ENCODE measurements around the gene PLD5. TPM values are rescaled to one million over a fixed set of nuclear protein-coding genes. Genes with fewer than 3 reads are reported as not detected.
"Not testable (repeated sequence)": the region's sequence is repeated elsewhere in the genome, so short reads cannot be mapped to it uniquely, and the experiment has no call there.

Gene PLD5
- total RNA-seq, 1 donor from 2014 or later = not detected

GRCh38 chr1:242179767-242180166 lies 344.7 kb downstream of the PLD5 start:
- not testable (repeated sequence) for ATAC-seq

GRCh38 chr1:242178924-242179708 lies 345.4 kb downstream of the PLD5 start:
- DNase-seq (ENCODE audit: low spot score) (no peak), ATAC-seq (no peak)

More at GRCh38 chr1:242179767-242180166, 344.7 kb downstream of the PLD5 start:
- not testable (repeated sequence) for DNase-seq (ENCODE audit: low spot score)

- DNase-seq (ENCODE audit: low spot score) (no peak), ATAC-seq (no peak)
These were observed 346.1 kb downstream of the PLD5 start for GRCh38 chr1:242178436-242178835.

GRCh38 chr1:242162140-242162539 lies 362.4 kb downstream of the PLD5 start:
- no peak for ATAC-seq

GRCh38 chr1:242147096-242147976 lies 377.2 kb downstream of the PLD5 start:
- ATAC-seq = no peak
- DNase-seq (ENCODE audit: low spot score) = no peak

More at GRCh38 chr1:242162140-242162539, 362.4 kb downstream of the PLD5 start:
- DNase-seq (ENCODE audit: low spot score) = no peak

GRCh38 chr1:242146652-242147051 lies 377.8 kb downstream of the PLD5 start:
- no peak for ATAC-seq
- DNase-seq (ENCODE audit: low spot score) = no peak

GRCh38 chr1:242140836-242141235 lies 383.7 kb downstream of the PLD5 start:
- ATAC-seq = no peak
- DNase-seq (ENCODE audit: low spot score) = no peak

GRCh38 chr1:242139986-242140385 lies 384.5 kb downstream of the PLD5 start:
- DNase-seq (ENCODE audit: low spot score) (no peak), ATAC-seq (no peak)

GRCh38 chr1:242139442-242139841 lies 385.1 kb downstream of the PLD5 start:
- DNase-seq (ENCODE audit: low spot score) (no peak), ATAC-seq (peak; percentile 21)

GRCh38 chr1:242133796-242134195 lies 390.7 kb downstream of the PLD5 start:
- DNase-seq (ENCODE audit: low spot score) (no peak), ATAC-seq (no peak)

GRCh38 chr1:242133351-242133750 lies 391.1 kb downstream of the PLD5 start:
- no peak for DNase-seq (ENCODE audit: low spot score)
- ATAC-seq = no peak

GRCh38 chr1:242132121-242132817 lies 392.2 kb downstream of the PLD5 start:
- DNase-seq (ENCODE audit: low spot score) (no peak), ATAC-seq (no peak)

- ATAC-seq = no peak
These were observed 395.5 kb downstream of the PLD5 start for GRCh38 chr1:242128951-242129502.

GRCh38 chr1:242120432-242120831 lies 404.1 kb downstream of the PLD5 start:
- ATAC-seq (no peak), DNase-seq (ENCODE audit: low spot score) (no peak)

More at GRCh38 chr1:242128951-242129502, 395.5 kb downstream of the PLD5 start:
- DNase-seq (ENCODE audit: low spot score) = no peak

- ATAC-seq = no peak
- no peak for DNase-seq (ENCODE audit: low spot score)
These were observed 423.6 kb downstream of the PLD5 start for GRCh38 chr1:242100921-242101320.

GRCh38 chr1:242097283-242097682 lies 427.2 kb downstream of the PLD5 start:
- ATAC-seq = not testable (repeated sequence)

GRCh38 chr1:242093116-242093515 lies 431.4 kb downstream of the PLD5 start:
- DNase-seq (ENCODE audit: low spot score) (no peak), ATAC-seq (no peak)

More at GRCh38 chr1:242097283-242097682, 427.2 kb downstream of the PLD5 start:
- DNase-seq (ENCODE audit: low spot score) = not testable (repeated sequence)

GRCh38 chr1:242089911-242090310 lies 434.6 kb downstream of the PLD5 start:
- DNase-seq (ENCODE audit: low spot score) (no peak), ATAC-seq (no peak)

- DNase-seq (ENCODE audit: low spot score) = no peak
These were observed 435.6 kb downstream of the PLD5 start for GRCh38 chr1:242088875-242089274.

GRCh38 chr1:242086706-242087105 lies 437.8 kb downstream of the PLD5 start:
- DNase-seq (ENCODE audit: low spot score) (no peak), ATAC-seq (no peak)

More at GRCh38 chr1:242088875-242089274, 435.6 kb downstream of the PLD5 start:
- no peak for ATAC-seq

- ATAC-seq = no peak
These were observed 438.4 kb downstream of the PLD5 start for GRCh38 chr1:242086093-242086492.

More at GRCh38 chr1:242086093-242086492, 438.4 kb downstream of the PLD5 start:
- DNase-seq (ENCODE audit: low spot score) = no peak
